Panc1 (cell line): ENCODE measurements around the gene NDEL1.

Source experiments
- POLR2AphosphoS5 ChIP-seq: IDR thresholded peaks from 2 replicates; pipeline ENCODE4 v1.6.1; 2012; ENCODE audit warnings: mild to moderate bottlenecking, low read depth, low read length, moderate library complexity
- SIN3A ChIP-seq: IDR thresholded peaks from 2 replicates; pipeline ENCODE4 v1.6.1; 2012; ENCODE audit warnings: low read depth, mild to moderate bottlenecking, low read length, moderate library complexity, borderline replicate concordance; ENCODE audit not compliant: insufficient read depth
- TCF7L2 ChIP-seq: IDR thresholded peaks from 2 replicates; pipeline ENCODE4 v1.6.1; 2011; ENCODE audit warnings: mild to moderate bottlenecking, low read depth, low read length, inconsistent platforms
- TF ChIP-seq, protein P1 (sequence below): fragments of 450-650 bp; IDR thresholded peaks from 2 replicates; pipeline ENCODE4 v1.5.1; 2017; ENCODE audit warnings: mild to moderate bottlenecking

DNA sequence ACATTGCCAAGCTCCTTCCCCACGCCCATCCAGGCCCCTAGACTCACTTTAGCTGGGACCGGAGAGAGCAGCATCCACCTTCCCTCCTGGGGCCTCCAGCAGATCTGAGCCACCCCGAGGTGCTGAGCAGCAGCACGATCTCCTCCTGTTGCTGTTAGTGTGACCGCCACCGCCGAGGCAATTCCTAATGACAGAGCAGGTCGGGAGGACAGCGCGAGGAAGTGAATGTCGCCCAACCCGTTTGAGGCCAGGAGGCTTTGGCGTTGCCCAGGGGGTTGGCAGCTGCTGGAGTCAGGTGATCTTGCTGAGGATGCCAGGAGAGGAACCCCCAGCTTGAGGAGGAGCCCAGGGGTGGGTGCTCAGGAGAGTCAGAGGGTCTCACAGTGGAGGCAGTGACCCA lies 38.0 kb upstream of the NDEL1 start, which contains the start of gene RNF222:
- TF ChIP-seq POLR2AphosphoS5 (no peak), SIN3A (no peak), TCF7L2 (no peak)
- TF ChIP-seq, protein P1, sequence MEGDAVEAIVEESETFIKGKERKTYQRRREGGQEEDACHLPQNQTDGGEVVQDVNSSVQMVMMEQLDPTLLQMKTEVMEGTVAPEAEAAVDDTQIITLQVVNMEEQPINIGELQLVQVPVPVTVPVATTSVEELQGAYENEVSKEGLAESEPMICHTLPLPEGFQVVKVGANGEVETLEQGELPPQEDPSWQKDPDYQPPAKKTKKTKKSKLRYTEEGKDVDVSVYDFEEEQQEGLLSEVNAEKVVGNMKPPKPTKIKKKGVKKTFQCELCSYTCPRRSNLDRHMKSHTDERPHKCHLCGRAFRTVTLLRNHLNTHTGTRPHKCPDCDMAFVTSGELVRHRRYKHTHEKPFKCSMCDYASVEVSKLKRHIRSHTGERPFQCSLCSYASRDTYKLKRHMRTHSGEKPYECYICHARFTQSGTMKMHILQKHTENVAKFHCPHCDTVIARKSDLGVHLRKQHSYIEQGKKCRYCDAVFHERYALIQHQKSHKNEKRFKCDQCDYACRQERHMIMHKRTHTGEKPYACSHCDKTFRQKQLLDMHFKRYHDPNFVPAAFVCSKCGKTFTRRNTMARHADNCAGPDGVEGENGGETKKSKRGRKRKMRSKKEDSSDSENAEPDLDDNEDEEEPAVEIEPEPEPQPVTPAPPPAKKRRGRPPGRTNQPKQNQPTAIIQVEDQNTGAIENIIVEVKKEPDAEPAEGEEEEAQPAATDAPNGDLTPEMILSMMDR: no peak
